Neutrophil (primary cell): ENCODE measurements around the gene DPY19L3.

ENCODE experiments used
- H3K27ac ChIP-seq: fragments of 200-600 bp; sonication (generic); 2 replicates; pipeline ENCODE4 v1.5.1; 2016; ENCODE audit warnings: mild to moderate bottlenecking, moderate library complexity
- H3K27me3 ChIP-seq: fragments of 200-600 bp; sonication (generic); 2 replicates; pipeline ENCODE4 v1.6.0; 2016; ENCODE audit warnings: mild to moderate bottlenecking
- H3K36me3 ChIP-seq: fragments of 200-600 bp; sonication (generic); 2 replicates; pipeline ENCODE4 v1.5.1; 2017
- H3K4me1 ChIP-seq, 2 experiments: fragments of 200-600 bp in 1 of 2; sonication (generic) in 1 of 2; 1 replicate in 1 of 2; 2 replicates in 1 of 2; pipeline versions ENCODE4 v1.5.1 to v1.6.1; 2013 to 2016; ENCODE audit warnings: low read depth in 1 of 2, low read length in 1 of 2, mild to moderate bottlenecking in 1 of 2, moderate library complexity in 1 of 2; ENCODE audit not compliant: control insufficient read depth in 1 of 2, insufficient read depth in 1 of 2
- H3K4me3 ChIP-seq, 2 experiments: fragments of 200-600 bp in 1 of 2; sonication (generic) in 1 of 2; 1 replicate in 1 of 2; 2 replicates in 1 of 2; pipeline ENCODE4 v1.5.1; 2013 to 2016; ENCODE audit warnings: low read depth in 1 of 2, low read length in 1 of 2, mild to moderate bottlenecking in 1 of 2, moderate library complexity in 1 of 2
- H3K9me3 ChIP-seq: fragments of 200-600 bp; sonication (generic); 2 replicates; pipeline ENCODE4 v1.5.1; 2016
- TF ChIP-seq, protein P1 (sequence below): fragments of 200-600 bp; sonication (generic); IDR thresholded peaks from 2 replicates; pipeline ENCODE4 v1.5.1; 2016; ENCODE audit warnings: antibody characterized with exemption

DPY19L3 gene

DNA sequence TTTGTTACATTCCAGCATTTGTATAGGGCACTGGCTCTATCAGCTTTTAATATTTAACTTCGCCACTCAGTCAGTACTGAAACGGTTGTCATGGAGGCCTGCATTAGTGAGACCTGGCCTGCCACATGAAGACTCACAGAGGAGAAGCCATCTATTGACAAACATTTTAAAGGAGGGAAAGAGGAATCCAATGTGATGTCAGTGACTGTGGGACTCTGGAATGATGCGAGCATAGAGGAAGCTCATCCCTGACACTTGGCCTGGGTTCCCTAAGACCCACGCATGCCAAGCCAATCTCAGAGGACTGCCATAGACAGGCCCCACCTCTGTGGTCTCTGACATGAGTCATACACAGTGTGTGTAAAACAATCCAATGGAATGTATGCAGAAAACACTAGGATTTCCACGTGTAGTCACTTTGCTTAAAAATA, 7.9 kb upstream of the DPY19L3 start:
- H3K9me3 ChIP-seq = no peaks in the 10 kb centered on the region
- H3K27ac ChIP-seq = no peak overlapping the region
- H3K36me3 ChIP-seq = no peaks in the 10 kb centered on the region
- H3K4me1 ChIP-seq = peaks cover 5% of the 10 kb centered on the region in 2 experiments
- H3K4me3 ChIP-seq = no peak overlapping the region
- no peaks in the 10 kb centered on the region for H3K27me3 ChIP-seq
- TF ChIP-seq, protein P1, sequence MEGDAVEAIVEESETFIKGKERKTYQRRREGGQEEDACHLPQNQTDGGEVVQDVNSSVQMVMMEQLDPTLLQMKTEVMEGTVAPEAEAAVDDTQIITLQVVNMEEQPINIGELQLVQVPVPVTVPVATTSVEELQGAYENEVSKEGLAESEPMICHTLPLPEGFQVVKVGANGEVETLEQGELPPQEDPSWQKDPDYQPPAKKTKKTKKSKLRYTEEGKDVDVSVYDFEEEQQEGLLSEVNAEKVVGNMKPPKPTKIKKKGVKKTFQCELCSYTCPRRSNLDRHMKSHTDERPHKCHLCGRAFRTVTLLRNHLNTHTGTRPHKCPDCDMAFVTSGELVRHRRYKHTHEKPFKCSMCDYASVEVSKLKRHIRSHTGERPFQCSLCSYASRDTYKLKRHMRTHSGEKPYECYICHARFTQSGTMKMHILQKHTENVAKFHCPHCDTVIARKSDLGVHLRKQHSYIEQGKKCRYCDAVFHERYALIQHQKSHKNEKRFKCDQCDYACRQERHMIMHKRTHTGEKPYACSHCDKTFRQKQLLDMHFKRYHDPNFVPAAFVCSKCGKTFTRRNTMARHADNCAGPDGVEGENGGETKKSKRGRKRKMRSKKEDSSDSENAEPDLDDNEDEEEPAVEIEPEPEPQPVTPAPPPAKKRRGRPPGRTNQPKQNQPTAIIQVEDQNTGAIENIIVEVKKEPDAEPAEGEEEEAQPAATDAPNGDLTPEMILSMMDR = no peak

DNA sequence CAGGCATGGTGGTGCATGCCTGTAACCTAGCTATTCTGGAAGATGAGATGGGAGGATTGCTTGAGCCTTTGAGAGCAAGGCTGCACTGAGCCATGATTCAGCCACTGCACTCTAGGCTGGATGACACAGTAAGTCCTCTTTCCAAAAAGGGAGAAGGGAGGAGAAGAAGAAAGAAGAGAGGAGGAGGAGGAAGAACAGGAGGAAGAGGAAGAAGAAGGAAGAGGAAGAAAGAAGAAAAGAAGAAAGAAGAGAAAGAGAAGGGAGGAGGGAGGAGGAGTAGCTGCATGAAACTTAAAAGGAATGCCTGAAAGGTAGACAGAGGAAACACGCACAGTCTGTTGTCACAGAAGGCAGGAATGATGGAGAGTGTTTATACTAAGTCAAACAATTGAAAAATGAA, 3.6 kb upstream of the DPY19L3 start:
- H3K27ac ChIP-seq = no peak overlapping the region
- H3K4me1 ChIP-seq = peaks cover 38% of the 10 kb centered on the region in 2 experiments
- no peaks in the 10 kb centered on the region for H3K9me3 ChIP-seq
- no peaks in the 10 kb centered on the region for H3K36me3 ChIP-seq
- TF ChIP-seq, protein P1 = no peak
- H3K4me3 ChIP-seq = no peak overlapping the region
- no peaks in the 10 kb centered on the region for H3K27me3 ChIP-seq

DNA sequence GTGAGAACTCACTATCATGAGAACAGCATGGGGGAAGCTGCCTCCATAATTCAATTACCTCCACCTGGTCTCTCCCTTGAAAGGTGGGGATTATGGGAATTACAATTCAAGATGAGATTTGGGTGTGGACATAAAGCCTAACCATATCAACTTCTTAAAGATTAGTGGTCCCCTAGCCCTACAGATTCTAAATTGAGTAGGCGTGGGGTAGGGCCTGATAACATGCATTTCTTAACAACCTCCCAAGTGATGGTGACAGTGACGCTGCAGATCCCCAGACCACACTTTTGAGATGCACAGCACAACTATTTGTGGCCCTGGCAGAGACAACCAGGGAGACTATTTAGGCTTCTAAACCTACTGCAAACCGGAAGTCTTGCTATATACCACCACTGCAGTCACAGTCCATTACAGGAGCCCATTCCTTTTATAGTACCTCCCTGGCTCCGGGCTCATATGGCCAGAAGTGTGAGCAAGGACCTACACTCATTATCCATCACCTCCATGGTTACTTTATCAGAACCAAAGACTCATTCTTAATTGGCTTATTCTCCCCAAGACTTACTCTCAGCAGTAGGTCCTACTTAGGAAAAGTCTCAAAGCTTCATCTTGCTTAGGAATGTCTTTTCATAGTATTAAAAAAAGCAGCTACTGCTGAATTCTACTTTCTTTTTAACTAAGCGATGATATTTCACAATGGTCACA, 2.1 kb upstream of the DPY19L3 start:
- H3K27ac ChIP-seq = peak overlapping the region; percentile 94
- no peaks in the 10 kb centered on the region for H3K9me3 ChIP-seq
- H3K4me1 ChIP-seq = peaks cover 44% of the 10 kb centered on the region in 2 experiments
- H3K36me3 ChIP-seq = no peaks in the 10 kb centered on the region
- TF ChIP-seq, protein P1 = no peak
- H3K4me3 ChIP-seq = peak overlapping the region in 1 of 2 experiments; percentile 3
- H3K27me3 ChIP-seq = no peaks in the 10 kb centered on the region

DNA sequence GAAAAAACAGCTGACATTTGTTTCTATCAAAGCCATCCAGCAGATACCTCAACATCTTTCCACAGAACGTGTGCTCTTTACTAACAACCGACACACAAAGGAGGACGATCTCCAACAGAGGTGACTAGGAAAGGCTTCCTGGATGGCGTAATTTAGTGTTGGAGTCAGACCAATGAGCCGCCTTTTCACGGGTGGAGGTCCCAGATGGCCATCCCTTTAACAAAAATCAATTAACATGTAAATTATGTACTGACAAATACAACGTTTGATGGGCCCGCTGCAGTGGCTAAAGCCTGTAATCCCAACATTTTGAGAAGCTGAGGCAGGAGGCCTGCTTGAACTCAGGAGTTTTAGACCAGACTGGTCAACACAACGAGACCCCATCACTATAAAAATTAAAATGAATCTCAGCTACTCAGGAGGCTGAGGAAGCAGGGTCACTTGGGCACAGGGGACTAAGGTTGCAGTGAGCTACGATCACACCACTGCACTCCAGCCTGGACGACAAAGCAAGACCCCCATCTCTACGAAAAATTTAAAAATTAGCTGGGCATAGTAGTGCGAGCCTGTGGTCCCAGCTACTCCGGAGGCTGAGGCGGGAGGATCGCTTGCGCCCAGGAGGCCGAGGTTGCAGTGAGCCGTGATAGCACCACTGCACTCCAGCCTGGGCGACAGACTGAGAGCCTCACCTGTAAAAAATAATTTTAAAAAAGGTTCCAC, 1.2 kb upstream of the DPY19L3 start:
- H3K36me3 ChIP-seq = peaks cover 7% of the 10 kb centered on the region
- H3K27ac ChIP-seq = peak overlapping the region; percentile 94
- peak overlapping the region; percentile 68 to 88 for H3K4me3 ChIP-seq
- TF ChIP-seq, protein P1 = no peak
- no peaks in the 10 kb centered on the region for H3K27me3 ChIP-seq
- H3K9me3 ChIP-seq = no peaks in the 10 kb centered on the region
- peaks cover 44% of the 10 kb centered on the region in 2 experiments for H3K4me1 ChIP-seq

DNA sequence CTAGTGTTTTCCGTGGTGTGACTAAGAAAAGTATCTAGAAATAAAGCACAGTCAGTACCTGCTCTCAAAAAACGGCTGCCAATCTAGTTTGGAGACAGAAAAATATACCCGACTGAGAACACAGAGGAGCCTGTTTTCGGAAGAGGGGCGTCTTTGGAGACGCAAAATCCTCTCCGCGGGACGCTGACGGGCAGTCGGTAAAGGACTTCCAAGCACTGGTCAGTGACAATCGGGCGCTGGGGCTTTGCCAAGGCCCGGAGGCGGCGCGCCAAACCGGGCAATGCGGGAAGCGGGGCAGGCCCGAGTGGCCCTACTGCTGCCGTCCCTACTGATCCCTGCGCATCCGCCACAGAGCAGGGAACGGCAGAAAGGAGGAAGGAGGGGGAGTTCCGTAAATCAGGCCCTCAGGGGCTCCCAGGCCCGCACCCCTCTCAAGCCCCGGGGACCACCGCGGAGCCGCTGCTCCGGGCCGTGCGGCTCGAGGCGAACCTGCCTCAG, 588 bp upstream of the DPY19L3 start:
- Histone ChIP-seq H3K4me3 (peak overlapping the region; percentile 68 to 88), H3K9me3 (no peaks in the 10 kb centered on the region), H3K36me3 (peaks cover 13% of the 10 kb centered on the region), H3K27ac (peak overlapping the region; percentile 94), H3K4me1 (peaks cover 44% of the 10 kb centered on the region in 2 experiments), H3K27me3 (no peaks in the 10 kb centered on the region)
- TF ChIP-seq, protein P1 = no peak
